Transverse colon (tissue), 3 donors: Measurements from ENCODE around the gene NCR2.

Source experiments
- CTCF ChIP-seq, 5 experiments: fragments of 200-600 bp in 3 of 5; fragments of 450-650 bp in 2 of 5; sonication (generic) in 3 of 5; IDR thresholded peaks; 1 replicate in 2 of 5; 2 replicates in 3 of 5; pipeline ENCODE4 v1.5.1; 2016 to 2017; ENCODE audit warnings: antibody characterized with exemption in 5 of 5, inconsistent platforms in 3 of 5, mild to moderate bottlenecking in 2 of 5, moderate library complexity in 1 of 5
- POLR2A ChIP-seq: fragments of 450-650 bp; IDR thresholded peaks from one replicate; pipeline ENCODE4 v1.6.1; 2016; ENCODE audit warnings: antibody characterized with exemption, mild to moderate bottlenecking, moderate library complexity

- no peak for TF ChIP-seq CTCF (IDR thresholded peaks at IDR 0.05)
- TF ChIP-seq POLR2A = no peak
Measured at GRCh38 chr6:41289815-41290214, 45.6 kb upstream of the NCR2 start.
